ENCODE data around the gene EFR3B. TPM values are rescaled to one million over a fixed set of nuclear protein-coding genes. Genes with fewer than 3 reads are reported as not detected.
A peak's percentile ranks its signal among the peaks of the same experiment; 100 is the strongest.

EFR3B gene
- total RNA-seq, 4 donors from 2014 or later: under 0.01 to 6.1 (median 1.3) TPM; not detected in 1

- Histone ChIP-seq H3K9me3 (no peaks in the 10 kb centered on the region), H3K4me1 (peaks cover 0 to 5% of the 10 kb centered on the region in 2 donors), H3K27me3 (no peaks in the 10 kb centered on the region), H3K27ac (peak overlapping the region; percentile 42 to 68), H3K4me3 (peak overlapping the region; percentile 41 to 71), H3K36me3 (no peaks in the 10 kb centered on the region)
- TF ChIP-seq, protein P1, sequence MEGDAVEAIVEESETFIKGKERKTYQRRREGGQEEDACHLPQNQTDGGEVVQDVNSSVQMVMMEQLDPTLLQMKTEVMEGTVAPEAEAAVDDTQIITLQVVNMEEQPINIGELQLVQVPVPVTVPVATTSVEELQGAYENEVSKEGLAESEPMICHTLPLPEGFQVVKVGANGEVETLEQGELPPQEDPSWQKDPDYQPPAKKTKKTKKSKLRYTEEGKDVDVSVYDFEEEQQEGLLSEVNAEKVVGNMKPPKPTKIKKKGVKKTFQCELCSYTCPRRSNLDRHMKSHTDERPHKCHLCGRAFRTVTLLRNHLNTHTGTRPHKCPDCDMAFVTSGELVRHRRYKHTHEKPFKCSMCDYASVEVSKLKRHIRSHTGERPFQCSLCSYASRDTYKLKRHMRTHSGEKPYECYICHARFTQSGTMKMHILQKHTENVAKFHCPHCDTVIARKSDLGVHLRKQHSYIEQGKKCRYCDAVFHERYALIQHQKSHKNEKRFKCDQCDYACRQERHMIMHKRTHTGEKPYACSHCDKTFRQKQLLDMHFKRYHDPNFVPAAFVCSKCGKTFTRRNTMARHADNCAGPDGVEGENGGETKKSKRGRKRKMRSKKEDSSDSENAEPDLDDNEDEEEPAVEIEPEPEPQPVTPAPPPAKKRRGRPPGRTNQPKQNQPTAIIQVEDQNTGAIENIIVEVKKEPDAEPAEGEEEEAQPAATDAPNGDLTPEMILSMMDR (IDR thresholded peaks at IDR 0.05): no peak
- peak in 1 of 2 donors; percentile 9 for TF ChIP-seq POLR2A (IDR thresholded peaks at IDR 0.05)
- intact Hi-C loops (cut with DNase I; ENCODE audit: low total_unique reads): loop anchor here (10.0 kb wide), 1 partner anchor 68 kb away; the partner anchor contains the start of gene DNAJC27
- no peak for DNase-seq
These were observed 705 bp downstream of the EFR3B start for GRCh38 chr2:25042321-25043240.

GRCh38 chr2:25043241-25043867 lies 1.5 kb downstream of the EFR3B start:
- no peaks in the 10 kb centered on the region for H3K27me3 ChIP-seq
- H3K36me3 ChIP-seq: no peaks in the 10 kb centered on the region
- peaks cover 0 to 5% of the 10 kb centered on the region in 2 donors for H3K4me1 ChIP-seq
- intact Hi-C loops (cut with DNase I; ENCODE audit: low total_unique reads): loop anchor here (10.0 kb wide), 1 partner anchor 69 kb away; the partner anchor contains the start of gene DNAJC27
- no peak for DNase-seq
- TF ChIP-seq, protein P1 (IDR thresholded peaks at IDR 0.05): no peak
- no peak for TF ChIP-seq POLR2A (IDR thresholded peaks at IDR 0.05)
- no peak overlapping the region for H3K27ac ChIP-seq
- H3K4me3 ChIP-seq: peak overlapping the region in 1 of 2 donors; percentile 71
- no peaks in the 10 kb centered on the region for H3K9me3 ChIP-seq

DNA sequence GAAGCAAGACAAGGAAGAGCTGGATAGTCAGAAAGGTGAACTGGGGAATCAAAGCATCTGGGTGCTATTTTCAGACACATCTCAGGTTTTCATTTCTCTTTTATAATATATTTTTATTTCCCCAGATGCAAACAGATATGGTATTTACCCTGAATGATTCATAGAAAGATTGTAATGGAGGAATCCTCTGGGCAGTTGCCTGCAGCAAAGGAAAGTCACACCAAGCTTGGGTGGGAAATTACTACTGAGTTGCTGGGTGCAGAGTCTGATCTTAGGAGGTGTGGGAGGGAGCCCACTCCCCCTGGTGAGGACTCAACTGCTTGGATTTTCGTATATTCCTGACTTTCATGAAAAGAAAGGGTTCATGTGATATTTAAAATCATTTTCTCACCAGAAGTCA lies 2.1 kb downstream of the EFR3B start:
- H3K36me3 ChIP-seq: no peaks in the 10 kb centered on the region
- H3K27me3 ChIP-seq: no peaks in the 10 kb centered on the region
- no peak for DNase-seq
- no peak for TF ChIP-seq POLR2A (IDR thresholded peaks at IDR 0.05)
- TF ChIP-seq, protein P1 (IDR thresholded peaks at IDR 0.05): no peak
- no peaks in the 10 kb centered on the region for H3K9me3 ChIP-seq
- H3K4me3 ChIP-seq: no peak overlapping the region
- H3K27ac ChIP-seq: no peak overlapping the region
- intact Hi-C loops (cut with DNase I; ENCODE audit: low total_unique reads): loop anchor here (10.0 kb wide), 1 partner anchor 69 kb away; the partner anchor contains the start of gene DNAJC27
- peaks cover 0 to 5% of the 10 kb centered on the region in 2 donors for H3K4me1 ChIP-seq

DNA sequence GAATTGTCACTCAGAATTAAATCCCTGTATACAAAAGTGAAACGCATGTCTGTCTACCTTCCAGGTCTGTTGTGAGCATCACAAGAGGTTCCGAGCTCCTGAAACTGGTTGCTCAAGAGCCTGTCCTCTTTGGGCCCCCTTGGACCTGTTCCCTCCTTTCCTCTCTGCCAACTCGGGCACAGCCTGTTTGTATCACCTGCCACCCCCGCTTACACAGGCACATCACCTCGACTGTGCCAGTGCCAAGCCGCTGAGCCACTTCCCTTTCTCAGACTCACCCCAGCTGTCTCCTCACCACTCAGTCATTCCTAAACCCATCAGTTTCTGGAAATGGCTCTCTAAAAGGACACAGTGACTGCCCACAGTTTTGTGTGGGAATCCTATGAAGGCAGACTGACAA lies 3.1 kb downstream of the EFR3B start:
- no peak for TF ChIP-seq POLR2A (IDR thresholded peaks at IDR 0.05)
- TF ChIP-seq, protein P1 (IDR thresholded peaks at IDR 0.05): no peak
- Histone ChIP-seq H3K9me3 (no peaks in the 10 kb centered on the region), H3K4me3 (no peak overlapping the region), H3K27ac (no peak overlapping the region), H3K36me3 (no peaks in the 10 kb centered on the region), H3K4me1 (peaks cover 0 to 5% of the 10 kb centered on the region in 2 donors), H3K27me3 (no peaks in the 10 kb centered on the region)
- DNase-seq: no peak
- intact Hi-C loops (cut with DNase I; ENCODE audit: low total_unique reads): loop anchor here (10.0 kb wide), 1 partner anchor 70 kb away; the partner anchor contains the start of gene DNAJC27
